ENCODE measurements around the gene ZFPM1.

The ZFPM1 gene

GRCh38 chr16:88581033-88581432 lies 128.0 kb downstream of the ZFPM1 start:
- H3K79me2 ChIP-seq, result peaks cover 74% of the 10 kb centered on the region
- H3K27ac ChIP-seq, result no peak overlapping the region
- H3K36me3 ChIP-seq (ENCODE audit: control insufficient read depth, insufficient read depth, low read length), result no peaks in the 10 kb centered on the region
- no peak overlapping the region for H2AFZ ChIP-seq
- no peaks in the 10 kb centered on the region for H3K27me3 ChIP-seq (ENCODE audit: control insufficient read depth, insufficient read depth, low read length)
- no peaks in the 10 kb centered on the region for H3K9me3 ChIP-seq (ENCODE audit: control insufficient read depth, low read length)
- TF ChIP-seq CTCF (IDR thresholded peaks at IDR 0.05), result no peak
- no peak overlapping the region for H3K9ac ChIP-seq
- H3K4me3 ChIP-seq (ENCODE audit: low read depth, low read length), result no peak overlapping the region
- no peaks in the 10 kb centered on the region for H3K4me1 ChIP-seq
- no peak overlapping the region for H3K4me2 ChIP-seq (ENCODE audit: low read length)

DNA sequence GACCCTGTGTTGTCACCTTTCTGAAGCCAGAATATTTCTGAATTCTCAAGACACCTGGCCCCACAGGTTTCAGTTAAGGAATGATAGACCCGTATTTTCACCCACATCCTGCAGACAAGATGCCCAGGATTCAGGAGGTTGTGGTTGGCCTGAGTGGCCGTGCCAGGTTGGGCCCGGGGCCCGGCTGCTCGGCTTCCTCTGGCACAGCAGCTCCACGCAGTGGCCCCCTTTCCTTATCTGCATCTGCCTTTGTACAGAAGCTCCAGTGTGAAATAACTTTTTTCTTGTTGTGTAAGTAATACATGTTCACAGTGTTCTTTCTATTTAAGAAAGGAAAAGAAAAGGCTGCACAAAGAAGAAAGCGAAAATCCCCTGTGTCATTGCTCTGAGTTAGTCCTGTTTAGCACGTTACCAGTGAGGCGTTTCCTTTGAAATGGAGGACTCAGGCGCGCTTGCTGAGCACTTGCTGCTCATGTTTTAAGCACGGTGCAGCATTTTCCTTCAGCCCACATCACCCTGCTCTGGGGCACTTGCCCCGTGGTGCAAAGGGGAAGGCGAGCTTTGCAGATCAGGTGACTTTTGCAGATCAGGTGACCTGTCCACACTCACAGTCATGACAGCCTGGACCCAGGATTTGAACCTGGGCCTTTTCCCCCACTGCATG lies 130.0 kb downstream of the ZFPM1 start:
- no peaks in the 10 kb centered on the region for H3K9me3 ChIP-seq (ENCODE audit: control insufficient read depth, low read length)
- H3K4me1 ChIP-seq, result no peaks in the 10 kb centered on the region
- H2AFZ ChIP-seq, result no peak overlapping the region
- H3K27me3 ChIP-seq (ENCODE audit: control insufficient read depth, insufficient read depth, low read length), result no peaks in the 10 kb centered on the region
- H3K36me3 ChIP-seq (ENCODE audit: control insufficient read depth, insufficient read depth, low read length), result no peaks in the 10 kb centered on the region
- no peak overlapping the region for H3K27ac ChIP-seq
- H3K79me2 ChIP-seq, result peaks cover 70% of the 10 kb centered on the region
- no peak overlapping the region for H3K9ac ChIP-seq
- H3K4me2 ChIP-seq (ENCODE audit: low read length), result no peak overlapping the region
- no peak for TF ChIP-seq CTCF (IDR thresholded peaks at IDR 0.05)
- H3K4me3 ChIP-seq (ENCODE audit: low read depth, low read length), result no peak overlapping the region

DNA sequence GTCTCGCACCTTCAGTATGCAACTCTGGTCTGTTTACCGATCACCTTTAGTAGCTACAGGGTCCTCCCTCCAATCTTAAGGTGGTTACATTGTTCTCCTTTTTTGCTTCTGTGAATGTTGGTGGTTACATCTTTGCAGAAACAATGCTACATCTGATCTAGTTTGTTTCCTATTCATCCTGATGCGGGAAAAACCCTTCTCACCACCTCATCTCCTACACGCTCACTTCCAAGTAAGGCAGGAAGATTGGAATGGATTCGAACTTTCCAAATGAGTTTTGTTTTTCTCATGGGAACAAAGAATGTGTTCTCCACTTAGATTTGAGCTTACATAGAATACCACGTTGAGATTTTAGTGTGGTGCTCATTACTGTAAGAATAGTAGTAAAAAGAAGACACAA lies 131.6 kb downstream of the ZFPM1 start:
- Histone ChIP-seq H3K79me2 (peaks cover 60% of the 10 kb centered on the region), H3K9me3 (ENCODE audit: control insufficient read depth, low read length) (no peaks in the 10 kb centered on the region), H2AFZ (no peak overlapping the region), H3K4me2 (ENCODE audit: low read length) (no peak overlapping the region), H3K27me3 (ENCODE audit: control insufficient read depth, insufficient read depth, low read length) (no peaks in the 10 kb centered on the region), H3K9ac (no peak overlapping the region), H3K27ac (no peak overlapping the region), H3K4me1 (no peaks in the 10 kb centered on the region), H3K4me3 (ENCODE audit: low read depth, low read length) (no peak overlapping the region), H3K36me3 (ENCODE audit: control insufficient read depth, insufficient read depth, low read length) (no peaks in the 10 kb centered on the region)
- TF ChIP-seq CTCF (IDR thresholded peaks at IDR 0.05), result no peak

- Histone ChIP-seq H2AFZ (no peak overlapping the region), H3K27me3 (ENCODE audit: control insufficient read depth, insufficient read depth, low read length) (no peaks in the 10 kb centered on the region), H3K79me2 (peaks cover 62% of the 10 kb centered on the region), H3K36me3 (ENCODE audit: control insufficient read depth, insufficient read depth, low read length) (no peaks in the 10 kb centered on the region), H3K9me3 (ENCODE audit: control insufficient read depth, low read length) (no peaks in the 10 kb centered on the region), H3K4me1 (no peaks in the 10 kb centered on the region), H3K4me3 (ENCODE audit: low read depth, low read length) (no peak overlapping the region), H3K27ac (no peak overlapping the region), H3K4me2 (ENCODE audit: low read length) (no peak overlapping the region), H3K9ac (no peak overlapping the region)
- TF ChIP-seq CTCF (IDR thresholded peaks at IDR 0.05), result no peak
Observed at GRCh38 chr16:88585269-88585668, 132.2 kb downstream of the ZFPM1 start.

DNA sequence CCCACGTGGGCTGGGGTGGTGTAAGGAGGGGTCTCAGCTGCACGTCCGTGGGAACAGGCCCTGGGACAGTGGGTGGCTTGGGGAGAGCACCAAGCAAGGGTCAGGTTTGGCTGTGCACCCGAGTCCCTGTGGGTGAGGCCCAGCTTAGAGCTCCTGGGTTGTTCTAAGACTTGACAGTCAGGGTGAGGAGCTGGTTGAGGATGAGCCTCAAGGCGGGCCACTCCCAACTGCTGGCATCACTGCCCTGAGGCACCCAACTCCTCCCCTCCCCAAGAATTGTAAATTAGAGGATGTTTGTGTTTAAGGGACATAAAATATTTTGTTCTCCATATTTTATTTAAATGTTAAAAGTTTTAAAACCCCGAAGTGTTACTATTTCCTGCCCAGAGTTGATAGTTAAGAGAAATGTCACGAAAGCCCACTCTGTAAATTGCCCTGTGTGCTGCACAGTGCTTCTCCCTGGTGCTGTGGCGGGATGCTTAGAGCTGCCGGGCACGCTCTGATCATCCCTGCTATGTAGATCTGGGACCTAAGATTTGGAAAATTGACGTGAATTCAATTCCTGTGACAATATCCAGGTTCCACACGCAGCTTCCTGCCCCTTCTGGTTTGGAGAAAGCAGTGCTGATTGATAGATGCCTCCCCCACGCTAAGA lies 133.0 kb downstream of the ZFPM1 start:
- H3K9ac ChIP-seq, result no peak overlapping the region
- no peaks in the 10 kb centered on the region for H3K4me1 ChIP-seq
- H3K4me3 ChIP-seq (ENCODE audit: low read depth, low read length), result no peak overlapping the region
- H3K36me3 ChIP-seq (ENCODE audit: control insufficient read depth, insufficient read depth, low read length), result no peaks in the 10 kb centered on the region
- no peak overlapping the region for H3K27ac ChIP-seq
- no peaks in the 10 kb centered on the region for H3K27me3 ChIP-seq (ENCODE audit: control insufficient read depth, insufficient read depth, low read length)
- no peak overlapping the region for H2AFZ ChIP-seq
- peaks cover 56% of the 10 kb centered on the region for H3K79me2 ChIP-seq
- H3K9me3 ChIP-seq (ENCODE audit: control insufficient read depth, low read length), result no peaks in the 10 kb centered on the region
- TF ChIP-seq CTCF (IDR thresholded peaks at IDR 0.05), result no peak
- no peak overlapping the region for H3K4me2 ChIP-seq (ENCODE audit: low read length)

All from parathyroid adenoma (tissue), 2 donors.